Neural cell (in vitro differentiated cells): ENCODE results near the gene MDGA2. TPM values are rescaled to one million over a fixed set of nuclear protein-coding genes. Genes with fewer than 3 reads are reported as not detected.

Experiments used
- H2AFZ ChIP-seq: fragments of 200-600, 300-800 bp; sonication (generic), shearing (Covaris generic); 2 replicates; pipeline ENCODE4 v1.6.0; 2014; ENCODE audit warnings: low read depth, mild to moderate bottlenecking, antibody characterized with exemption, low read length, moderate library complexity
- H3F3A ChIP-seq: fragments of 200-600 bp; shearing (Covaris generic); 2 replicates; pipeline ENCODE4 v1.6.1; 2016; ENCODE audit warnings: mild to moderate bottlenecking, moderate library complexity, mixed read lengths, antibody characterized with exemption, low read length; ENCODE audit not compliant: insufficient read depth, poor library complexity, severe bottlenecking
- H3K27ac ChIP-seq: fragments of 200-600, 300-800 bp; sonication (generic), shearing (Covaris generic); 2 replicates; pipeline ENCODE4 v1.5.1; 2014; ENCODE audit warnings: mild to moderate bottlenecking, low read length, moderate library complexity
- H3K27me3 ChIP-seq: fragments of 300-800, 200-600 bp; sonication (generic), shearing (Covaris generic); 2 replicates; pipeline ENCODE4 v1.6.0; 2014; ENCODE audit warnings: mild to moderate bottlenecking, low read depth, low read length, moderate library complexity; ENCODE audit not compliant: insufficient read depth
- H3K36me3 ChIP-seq: fragments of 300-800, 200-600 bp; sonication (generic), shearing (Covaris generic); 2 replicates; pipeline ENCODE4 v1.5.1; 2014; ENCODE audit warnings: mild to moderate bottlenecking, antibody characterized with exemption, low read length, moderate library complexity; ENCODE audit not compliant: insufficient read depth
- H3K4me2 ChIP-seq: fragments of 300-800, 200-600 bp; sonication (generic), shearing (Covaris generic); 2 replicates; pipeline ENCODE4 v1.6.0; 2014; ENCODE audit warnings: mild to moderate bottlenecking, low read length
- H3K4me3 ChIP-seq: fragments of 300-800, 200-600 bp; sonication (generic), shearing (Covaris generic); 2 replicates; pipeline ENCODE4 v1.5.1; 2014; ENCODE audit warnings: mild to moderate bottlenecking, low read length, moderate library complexity
- H3K79me2 ChIP-seq: fragments of 200-600 bp; shearing (Covaris generic); replicated peaks from 2 replicates; pipeline ENCODE4 v1.6.0; 2014; ENCODE audit warnings: mild to moderate bottlenecking, low read length, moderate library complexity; ENCODE audit not compliant: insufficient read depth
- H3K9ac ChIP-seq: fragments of 300-800, 200-600 bp; sonication (generic), shearing (Covaris generic); 2 replicates; pipeline ENCODE4 v1.6.1; 2016; ENCODE audit warnings: mild to moderate bottlenecking, low read length, mixed read lengths
- H3K9me2 ChIP-seq: fragments of 200-600 bp; shearing (Covaris generic); 2 replicates; pipeline ENCODE4 v1.6.1; 2016; ENCODE audit warnings: mild to moderate bottlenecking, low read length, mixed read lengths; ENCODE audit not compliant: insufficient read depth
- H3K9me3 ChIP-seq: fragments of 200-600, 300-800 bp; sonication (generic), shearing (Covaris generic); 2 replicates; pipeline ENCODE4 v1.6.1; 2016; ENCODE audit warnings: mild to moderate bottlenecking, mixed run types, low read length, moderate library complexity, mixed read lengths
- H4K20me1 ChIP-seq: fragments of 200-600 bp; shearing (Covaris generic); 2 replicates; pipeline ENCODE4 v1.6.1; 2016; ENCODE audit warnings: mild to moderate bottlenecking, mixed run types; ENCODE audit not compliant: insufficient read depth
- CTCF ChIP-seq: fragments of 450-650 bp; IDR thresholded peaks from 2 replicates; pipeline ENCODE4 v1.5.1; 2014; ENCODE audit warnings: antibody characterized with exemption, mild to moderate bottlenecking, moderate library complexity; ENCODE audit not compliant: poor library complexity, severe bottlenecking
- EP300 ChIP-seq: fragments of 450-650 bp; conservative IDR thresholded peaks from 2 replicates; pipeline ENCODE4 v1.6.1; 2014; ENCODE audit warnings: antibody characterized with exemption, mild to moderate bottlenecking, moderate library complexity; ENCODE audit not compliant: poor library complexity, severe bottlenecking
- EZH2 ChIP-seq: fragments of 200-600, 300-800 bp; shearing (Covaris generic), sonication (generic); IDR thresholded peaks from 2 replicates; pipeline ENCODE4 v1.6.1; 2014; ENCODE audit warnings: antibody characterized with exemption, low read length, borderline replicate concordance, mild to moderate bottlenecking; ENCODE audit not compliant: insufficient read depth, poor library complexity, severe bottlenecking
- MXI1 ChIP-seq: fragments of 450-650 bp; conservative IDR thresholded peaks from 2 replicates; pipeline ENCODE4 v1.6.1; 2014; ENCODE audit warnings: antibody characterized with exemption, mild to moderate bottlenecking; ENCODE audit not compliant: poor library complexity, severe bottlenecking
- POLR2AphosphoS5 ChIP-seq: IDR thresholded peaks from 2 replicates; pipeline ENCODE4 v1.6.1; 2012
- RAD21 ChIP-seq: fragments of 450-650 bp; conservative IDR thresholded peaks from 2 replicates; pipeline ENCODE4 v1.6.1; 2014; ENCODE audit warnings: antibody characterized with exemption, mild to moderate bottlenecking, moderate library complexity
- REST ChIP-seq: IDR thresholded peaks from 2 replicates; pipeline ENCODE4 v1.6.1; 2012; ENCODE audit warnings: borderline replicate concordance
- SMC3 ChIP-seq: fragments of 450-650 bp; conservative IDR thresholded peaks from 2 replicates; pipeline ENCODE4 v1.6.1; 2014; ENCODE audit warnings: antibody characterized with exemption, mild to moderate bottlenecking, moderate library complexity; ENCODE audit not compliant: poor library complexity
- TAF1 ChIP-seq: IDR thresholded peaks from 2 replicates; pipeline ENCODE4 v1.6.1; 2012; ENCODE audit warnings: low read depth
- polyA plus RNA-seq: library from polyadenylated mRNA; depleted of rRNA; stranded (reverse); fragments of >200 nt; gene quantifications from 2 replicates; pipeline ENCODE4 v1.2.3, GENCODE V29; 2014

Gene MDGA2
- polyA plus RNA-seq, 1 donor from 2014 or later, result 3.8 TPM

- no peak for TF ChIP-seq CTCF
- TF ChIP-seq EZH2, result no peak
- no peak for TF ChIP-seq RAD21
- no peak for TF ChIP-seq POLR2AphosphoS5
- TF ChIP-seq TAF1, result no peak
- TF ChIP-seq REST, result no peak
- no peak for TF ChIP-seq MXI1
- no peak for TF ChIP-seq EP300
- TF ChIP-seq SMC3, result no peak
Measured at GRCh38 chr14:47153746-47154145, 521.7 kb downstream of the MDGA2 start.

GRCh38 chr14:47150267-47150666, 525.1 kb downstream of the MDGA2 start:
- Histone ChIP-seq H3K36me3 (no peaks in the 10 kb centered on the region), H3K79me2 (no peaks in the 10 kb centered on the region), H3K9me3 (no peaks in the 10 kb centered on the region), H3K27me3 (no peaks in the 10 kb centered on the region), H3K27ac (no peak overlapping the region), H3K4me3 (no peak overlapping the region), H2AFZ (no peak overlapping the region), H3K9ac (no peak overlapping the region), H3K9me2 (no peaks in the 10 kb centered on the region), H4K20me1 (no peaks in the 10 kb centered on the region), H3K4me2 (no peak overlapping the region), H3F3A (no peaks in the 10 kb centered on the region)
- TF ChIP-seq CTCF (no peak), EP300 (no peak), EZH2 (no peak), RAD21 (no peak), POLR2AphosphoS5 (no peak), REST (no peak), MXI1 (no peak), TAF1 (no peak), SMC3 (no peak)

More at GRCh38 chr14:47153746-47154145, 521.7 kb downstream of the MDGA2 start:
- no peaks in the 10 kb centered on the region for H3K36me3 ChIP-seq
- no peaks in the 10 kb centered on the region for H3F3A ChIP-seq
- H3K9me3 ChIP-seq, result no peaks in the 10 kb centered on the region
- no peaks in the 10 kb centered on the region for H3K79me2 ChIP-seq
- H3K27ac ChIP-seq, result no peak overlapping the region
- no peak overlapping the region for H3K9ac ChIP-seq
- H3K4me2 ChIP-seq, result no peak overlapping the region
- H4K20me1 ChIP-seq, result no peaks in the 10 kb centered on the region
- no peak overlapping the region for H2AFZ ChIP-seq
- H3K27me3 ChIP-seq, result no peaks in the 10 kb centered on the region
- no peak overlapping the region for H3K4me3 ChIP-seq
- no peaks in the 10 kb centered on the region for H3K9me2 ChIP-seq
